Measurements from ENCODE around the gene GFY. TPM values are rescaled to one million over a fixed set of nuclear protein-coding genes. Genes with fewer than 3 reads are reported as not detected.
"Not testable (repeated sequence)": the region's sequence is repeated elsewhere in the genome, so short reads cannot be mapped to it uniquely, and the experiment has no call there.

The GFY gene
- total RNA-seq, 4 donors from 2014 or later: not detected

GRCh38 chr19:49441960-49442350 is 16.8 kb downstream of the GFY start:
- 27 to 36% methylated on average over 6 to 14 of the region's 14 CpGs for WGBS, 2 donors (ENCODE audit: low coverage in 1 of 2)
- H3K36me3 ChIP-seq: no peaks in the 10 kb centered on the region
- TF ChIP-seq POLR2A (IDR thresholded peaks at IDR 0.05) (no peak), POLR2AphosphoS5 (IDR thresholded peaks at IDR 0.05) (no peak), EP300 (IDR thresholded peaks at IDR 0.05; ENCODE audit: low read depth) (no peak), CTCF (IDR thresholded peaks at IDR 0.05) (no peak)
- peak overlapping the region; percentile 12 to 84 (median 30) for H3K27ac ChIP-seq
- in situ Hi-C loops (cut with MboI; ENCODE audit: low pct_ligation_motif_present in 1 of 4, low pct_unique_long_range_greater_than_20kb in 1 of 4, low sequenced_read_pairs in 3 of 4) (loop anchor here in 2 of 4 donors (5.0 to 10.0 kb wide), 2 partner anchors 47 to 50 kb away; no protein-coding TSS in a partner anchor), intact Hi-C loops (cut with DNase I; ENCODE audit: low total_unique reads) (loop anchor here (2.0 to 10.0 kb wide), 3 partner anchors 50 to 217 kb away; no protein-coding TSS in a partner anchor)
- no peaks in the 10 kb centered on the region for H3K9me3 ChIP-seq
- H3K4me3 ChIP-seq: peak overlapping the region in 1 of 4 donors; percentile 64
- H3K27me3 ChIP-seq: peaks cover 59% of the 10 kb centered on the region
- no peak for DNase-seq
- H3K4me1 ChIP-seq: peaks cover 0 to 26% (median 4%) of the 10 kb centered on the region in 4 donors

GRCh38 chr19:49442354-49442753 is 17.2 kb downstream of the GFY start:
- WGBS, 2 donors (ENCODE audit: low coverage in 1 of 2): 0 to 10% methylated on average over 4 to 11 of the region's 11 CpGs
- peaks cover 0 to 26% (median 4%) of the 10 kb centered on the region in 4 donors for H3K4me1 ChIP-seq
- peak; percentile 33 for DNase-seq
- peak overlapping the region in 2 of 4 donors; percentile 55 to 64 for H3K4me3 ChIP-seq
- peaks cover 55% of the 10 kb centered on the region for H3K27me3 ChIP-seq
- intact Hi-C loops (cut with DNase I; ENCODE audit: low total_unique reads): loop anchor here (2.0 to 10.0 kb wide), 3 partner anchors 50 to 218 kb away; no protein-coding TSS in a partner anchor
- no peak for TF ChIP-seq POLR2A (IDR thresholded peaks at IDR 0.05)
- TF ChIP-seq EP300 (IDR thresholded peaks at IDR 0.05; ENCODE audit: low read depth): no peak
- peak overlapping the region; percentile 12 to 84 (median 30) for H3K27ac ChIP-seq
- H3K9me3 ChIP-seq: no peaks in the 10 kb centered on the region
- H3K36me3 ChIP-seq: no peaks in the 10 kb centered on the region
- in situ Hi-C loops (cut with MboI; ENCODE audit: low pct_ligation_motif_present in 1 of 4, low pct_unique_long_range_greater_than_20kb in 1 of 4, low sequenced_read_pairs in 3 of 4): loop anchor here in 2 of 4 donors (5.0 to 10.0 kb wide), 2 partner anchors 48 to 50 kb away; no protein-coding TSS in a partner anchor

- Histone ChIP-seq H3K9me3 (no peaks in the 10 kb centered on the region), H3K27me3 (peaks cover 50% of the 10 kb centered on the region), H3K36me3 (no peaks in the 10 kb centered on the region), H3K4me3 (peak overlapping the region; percentile 51 to 64 (median 54)), H3K4me1 (peaks cover 0 to 28% (median 4%) of the 10 kb centered on the region in 4 donors), H3K27ac (peak overlapping the region; percentile 76 to 84 (median 82))
- WGBS, 2 donors (ENCODE audit: low coverage in 1 of 2): 1 to 2% methylated on average over 10 to 22 of the region's 43 CpGs
- in situ Hi-C loops (cut with MboI; ENCODE audit: low pct_ligation_motif_present in 1 of 4, low pct_unique_long_range_greater_than_20kb in 1 of 4, low sequenced_read_pairs in 3 of 4) (loop anchor here in 2 of 4 donors (5.0 to 10.0 kb wide), 2 partner anchors 48 to 51 kb away; no protein-coding TSS in a partner anchor), intact Hi-C loops (cut with DNase I; ENCODE audit: low total_unique reads) (loop anchor here (2.0 to 10.0 kb wide), 3 partner anchors 51 to 218 kb away; no protein-coding TSS in a partner anchor)
- DNase-seq: peak; percentile 96
- TF ChIP-seq EP300 (IDR thresholded peaks at IDR 0.05; ENCODE audit: low read depth) (no peak), CTCF (IDR thresholded peaks at IDR 0.05) (no peak), POLR2A (IDR thresholded peaks at IDR 0.05) (peak; percentile 35), POLR2AphosphoS5 (IDR thresholded peaks at IDR 0.05) (peak in 1 of 3 donors; percentile 49)
Measured at GRCh38 chr19:49442771-49443365, 17.7 kb downstream of the GFY start.

GRCh38 chr19:49443366-49444099 is 18.3 kb downstream of the GFY start:
- TF ChIP-seq CTCF (IDR thresholded peaks at IDR 0.05): peak; percentile 74 to 96 (median 82)
- no peak for TF ChIP-seq EP300 (IDR thresholded peaks at IDR 0.05; ENCODE audit: low read depth)
- TF ChIP-seq POLR2A (IDR thresholded peaks at IDR 0.05): peak; percentile 15
- peak in 1 of 3 donors; percentile 6 for TF ChIP-seq POLR2AphosphoS5 (IDR thresholded peaks at IDR 0.05)
- in situ Hi-C loops (cut with MboI; ENCODE audit: low pct_ligation_motif_present in 1 of 4, low pct_unique_long_range_greater_than_20kb in 1 of 4, low sequenced_read_pairs in 3 of 4) (loop anchor here in 2 of 4 donors (5.0 to 10.0 kb wide), 2 partner anchors 49 to 51 kb away; no protein-coding TSS in a partner anchor), intact Hi-C loops (cut with DNase I; ENCODE audit: low total_unique reads) (loop anchor here (2.0 to 10.0 kb wide), 3 partner anchors 51 to 219 kb away; no protein-coding TSS in a partner anchor)
- H3K4me3 ChIP-seq: peak overlapping the region; percentile 51 to 64 (median 54)
- H3K9me3 ChIP-seq: no peaks in the 10 kb centered on the region
- H3K27ac ChIP-seq: peak overlapping the region; percentile 76 to 84 (median 82)
- H3K36me3 ChIP-seq: peaks cover 0 to 3% (median 0%) of the 10 kb centered on the region in 4 donors
- peaks cover 43% of the 10 kb centered on the region for H3K27me3 ChIP-seq
- 0% methylated on average over 17 to 27 of the region's 47 CpGs for WGBS, 2 donors (ENCODE audit: low coverage in 1 of 2)
- peaks cover 0 to 32% (median 4%) of the 10 kb centered on the region in 4 donors for H3K4me1 ChIP-seq
- DNase-seq: peak; percentile 95

- peaks cover 36% of the 10 kb centered on the region for H3K27me3 ChIP-seq
- peak overlapping the region in 1 of 4 donors; percentile 64 for H3K4me3 ChIP-seq
- in situ Hi-C loops (cut with MboI; ENCODE audit: low pct_ligation_motif_present in 1 of 4, low pct_unique_long_range_greater_than_20kb in 1 of 4, low sequenced_read_pairs in 3 of 4): loop anchor here in 2 of 4 donors (5.0 to 10.0 kb wide), 2 partner anchors 49 to 52 kb away; no protein-coding TSS in a partner anchor
- not testable (repeated sequence) for H3K9me3 ChIP-seq, DNase-seq, H3K36me3 ChIP-seq
- H3K4me1 ChIP-seq: peaks cover 0 to 32% (median 4%) of the 10 kb centered on the region in 4 donors
- H3K27ac ChIP-seq: peak overlapping the region in 2 of 4 donors; percentile 76 to 83
- whole genome bisulfite sequencing, 2 donors (ENCODE audit: low coverage in 1 of 2): 47% methylated on average over 5 of the region's 5 CpGs; no CpG with 5 or more reads in 1 of the 2 donors
- intact Hi-C loops (cut with DNase I; ENCODE audit: low total_unique reads): loop anchor here (5.0 to 10.0 kb wide), 2 partner anchors 52 to 219 kb away; no protein-coding TSS in a partner anchor
Measured at GRCh38 chr19:49444100-49444700, 19.0 kb downstream of the GFY start.
